Activated CD8-positive, alpha-beta T cell treated with anti-CD3 and anti-CD28 coated beads for 36 hours (primary cell): ENCODE data around the gene CTR9. TPM values are rescaled to one million over a fixed set of nuclear protein-coding genes. Genes with fewer than 3 reads are reported as not detected.

Experiments used
- ATAC-seq: fragments of 200-7000 bp; cut with Tn5 transposase; one replicate; pipeline ENCODE4 v1.10.0; 2021; ENCODE audit warnings: mild to moderate bottlenecking, moderate library complexity
- CTCF ChIA-PET: fragments of 350-600 bp; sonication (Branson Sonifier 250); formaldehyde crosslinking; loops from one replicate; lab custom pipeline; 2021; ENCODE audit warnings: antibody characterized with exemption; lab: Charles Lee
- POLR2A ChIA-PET: fragments of 350-600 bp; sonication (Branson Sonifier 250); formaldehyde crosslinking; loops from one replicate; lab custom pipeline; 2021; ENCODE audit warnings: antibody characterized with exemption; lab: Charles Lee
- DNase-seq: peaks from one replicate; pipeline ENCODE4 v3.0.0-alpha.2; 2020
- H3K27ac Mint-ChIP-seq: one replicate; pipeline ENCODE4 v1.8.0; 2021; ENCODE audit warnings: mild to moderate bottlenecking, mixed read lengths
- H3K27me3 Mint-ChIP-seq: one replicate; pipeline ENCODE4 v1.8.0; 2021; ENCODE audit warnings: mixed read lengths
- H3K36me3 Mint-ChIP-seq: one replicate; pipeline ENCODE4 v1.8.0; 2021; ENCODE audit warnings: low read depth, mixed read lengths
- H3K4me1 Mint-ChIP-seq: one replicate; pipeline ENCODE4 v1.8.0; 2021; ENCODE audit warnings: low read depth, mixed read lengths
- H3K4me3 Mint-ChIP-seq: one replicate; pipeline ENCODE4 v1.8.0; 2021; ENCODE audit warnings: mild to moderate bottlenecking, moderate library complexity, mixed read lengths
- H3K9me3 Mint-ChIP-seq: one replicate; pipeline ENCODE4 v1.8.0; 2021; ENCODE audit warnings: mixed read lengths
- CTCF ChIP-seq: fragments of 200-600 bp; IDR thresholded peaks from one replicate; pipeline ENCODE4 v1.8.0; 2022; ENCODE audit warnings: antibody characterized with exemption, mild to moderate bottlenecking
- intact Hi-C: fragments of 100-400 bp; cut with micrococcal nuclease; formaldehyde crosslinking; loops from one replicate; pipeline ENCODE4 v1.10.0; 2022
- total RNA-seq, 2 experiments: library from RNA; stranded (reverse); gene quantifications; one replicate each; pipeline ENCODE4 v1.2.3, GENCODE V29; 2021

CTR9 gene
- total RNA-seq, 2 experiments from 2014 or later = 35.9 to 37.1 TPM

DNA sequence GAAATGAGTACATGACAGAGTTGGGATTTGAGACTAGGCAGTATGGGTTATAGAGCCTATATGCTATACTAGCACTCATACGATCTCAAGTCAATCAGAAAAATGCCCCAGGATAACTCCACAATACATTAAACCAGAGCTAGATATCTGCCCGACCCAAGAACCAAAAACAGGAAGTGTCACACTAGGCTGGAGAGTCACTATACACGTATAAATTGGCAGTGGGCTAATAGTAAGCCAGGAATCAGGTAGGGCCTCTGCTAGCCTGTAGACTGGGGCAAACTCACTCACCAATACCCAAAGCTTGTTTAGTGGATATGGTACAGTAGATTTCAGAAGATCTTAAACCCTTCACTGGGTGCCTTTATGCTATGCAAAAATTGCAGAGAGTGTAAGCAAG lies 73.8 kb downstream of the CTR9 start:
- DNase-seq (no peak), ATAC-seq (no peak)
- H3K27ac Mint-ChIP-seq = no peak overlapping the region
- no peak overlapping the region for H3K4me3 Mint-ChIP-seq
- no peaks in the 10 kb centered on the region for H3K36me3 Mint-ChIP-seq
- no peaks in the 10 kb centered on the region for H3K9me3 Mint-ChIP-seq
- no peaks in the 10 kb centered on the region for H3K27me3 Mint-ChIP-seq
- peaks cover 5% of the 10 kb centered on the region for H3K4me1 Mint-ChIP-seq
- intact Hi-C loops = no loop called here
- no peak for TF ChIP-seq CTCF
- CTCF ChIA-PET = no interaction called here
- POLR2A ChIA-PET = interaction anchor here (1.0 to 3.1 kb wide), 2 partner anchors 16 to 22 kb away, joined by 3 to 12 read pairs; partner anchors contain the start of gene EIF4G2

- no peaks in the 10 kb centered on the region for H3K36me3 Mint-ChIP-seq
- no peaks in the 10 kb centered on the region for H3K9me3 Mint-ChIP-seq
- ChIA-PET POLR2A (interaction anchor here (0.6 to 1.9 kb wide), 2 partner anchors 20 to 34 kb away, joined by 3 to 8 read pairs; partner anchors contain the start of gene EIF4G2), CTCF (interaction anchor here (1.3 kb wide), 1 partner anchor 50 kb away, joined by 4 read pairs; no protein-coding TSS in a partner anchor)
- no peak overlapping the region for H3K4me3 Mint-ChIP-seq
- H3K27ac Mint-ChIP-seq = no peak overlapping the region
- no peak for TF ChIP-seq CTCF
- H3K4me1 Mint-ChIP-seq = peaks cover 5% of the 10 kb centered on the region
- no peaks in the 10 kb centered on the region for H3K27me3 Mint-ChIP-seq
- intact Hi-C loops = no loop called here
- no peak for ATAC-seq
- no peak for DNase-seq
These were observed 77.4 kb downstream of the CTR9 start for GRCh38 chr11:10828402-10828801.

GRCh38 chr11:10829139-10829538 lies 78.1 kb downstream of the CTR9 start:
- TF ChIP-seq CTCF = no peak
- Mint-ChIP-seq H3K9me3 (no peaks in the 10 kb centered on the region), H3K27ac (no peak overlapping the region), H3K36me3 (no peaks in the 10 kb centered on the region), H3K4me1 (peaks cover 5% of the 10 kb centered on the region), H3K27me3 (no peaks in the 10 kb centered on the region), H3K4me3 (no peak overlapping the region)
- POLR2A ChIA-PET = interaction anchor here (1.9 kb wide), 1 partner anchor 20 kb away, joined by 8 read pairs; the partner anchor contains the start of gene EIF4G2
- no peak for DNase-seq
- no peak for ATAC-seq
- intact Hi-C loops = no loop called here
- CTCF ChIA-PET = interaction anchor here (1.3 kb wide), 1 partner anchor 49 kb away, joined by 4 read pairs; no protein-coding TSS in a partner anchor

Other genes with a start within 250 kb of the CTR9 start
- gene RNF141, start 210.1 kb upstream of the CTR9 start, total RNA-seq = 10 to 100 TPM; 19.4 to 20.8 TPM
- not detected for gene LYVE1, start 182.6 kb upstream of the CTR9 start, total RNA-seq
- not detected for gene IRAG1, start 57.5 kb upstream of the CTR9 start, total RNA-seq
- 100 to 1,000 TPM; 757 to 842 TPM for gene EIF4G2, start 57.7 kb downstream of the CTR9 start, total RNA-seq
- gene ZBED5, start 106.8 kb downstream of the CTR9 start, total RNA-seq = 10 to 100 TPM; 35.7 to 36.7 TPM